GM21367 (cell line): Measurements from ENCODE around the gene SNORC.

Experiments
- ATAC-seq: cut with Tn5 transposase; IDR thresholded peaks from one replicate; pipeline ENCODE4 v1.9.1; 2021; ENCODE audit not compliant: unreplicated experiment

Gene SNORC

DNA sequence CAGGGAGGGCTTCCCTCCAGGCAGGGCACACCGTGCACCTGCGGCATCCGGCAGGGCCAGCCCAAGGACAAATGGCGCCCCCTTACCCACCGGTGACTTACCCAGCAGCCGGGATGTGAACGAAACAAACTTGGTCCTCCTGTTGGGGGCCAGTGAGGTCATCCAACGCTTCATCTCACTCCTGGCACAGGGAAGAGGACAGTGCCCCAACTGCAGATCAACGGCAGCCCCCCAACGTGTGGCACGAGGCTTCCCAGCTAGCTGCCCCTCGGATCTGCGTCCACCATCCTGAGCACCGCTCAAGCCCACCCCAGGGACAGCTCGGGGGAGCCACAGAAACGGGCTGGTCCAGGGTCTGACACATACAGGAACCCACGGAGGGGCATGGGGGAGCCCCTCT, 12.0 kb downstream of the SNORC start:
- ATAC-seq: no peak

DNA sequence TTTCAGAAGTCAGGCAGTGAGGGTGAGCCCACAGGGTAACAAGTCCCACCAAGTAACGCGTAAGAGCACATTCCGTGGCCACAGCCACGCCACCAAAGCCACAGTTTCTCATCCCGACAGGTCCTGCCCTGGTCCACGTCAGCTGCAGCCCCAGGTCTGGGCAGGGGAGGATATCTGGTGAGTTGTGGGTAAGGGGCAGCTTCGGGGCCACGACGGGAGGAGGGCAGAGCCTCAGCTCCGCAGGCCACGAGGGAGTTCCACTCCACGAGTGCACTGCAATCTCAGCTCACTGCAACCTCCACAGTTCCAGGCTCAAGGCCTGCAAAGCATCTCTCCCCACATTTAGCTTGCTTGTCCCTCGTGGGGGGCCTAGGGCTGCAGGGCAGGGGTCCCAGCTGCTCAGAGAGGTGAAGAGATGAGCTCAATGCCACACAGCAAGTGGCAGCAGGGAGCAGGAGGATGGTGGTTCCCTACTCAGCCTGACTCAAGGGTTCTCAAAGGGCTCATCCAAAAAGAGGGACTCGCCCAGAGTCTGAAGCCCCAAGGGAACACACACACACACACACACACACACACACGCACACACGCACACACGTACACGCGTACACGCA, 12.5 kb downstream of the SNORC start:
- ATAC-seq: no peak

DNA sequence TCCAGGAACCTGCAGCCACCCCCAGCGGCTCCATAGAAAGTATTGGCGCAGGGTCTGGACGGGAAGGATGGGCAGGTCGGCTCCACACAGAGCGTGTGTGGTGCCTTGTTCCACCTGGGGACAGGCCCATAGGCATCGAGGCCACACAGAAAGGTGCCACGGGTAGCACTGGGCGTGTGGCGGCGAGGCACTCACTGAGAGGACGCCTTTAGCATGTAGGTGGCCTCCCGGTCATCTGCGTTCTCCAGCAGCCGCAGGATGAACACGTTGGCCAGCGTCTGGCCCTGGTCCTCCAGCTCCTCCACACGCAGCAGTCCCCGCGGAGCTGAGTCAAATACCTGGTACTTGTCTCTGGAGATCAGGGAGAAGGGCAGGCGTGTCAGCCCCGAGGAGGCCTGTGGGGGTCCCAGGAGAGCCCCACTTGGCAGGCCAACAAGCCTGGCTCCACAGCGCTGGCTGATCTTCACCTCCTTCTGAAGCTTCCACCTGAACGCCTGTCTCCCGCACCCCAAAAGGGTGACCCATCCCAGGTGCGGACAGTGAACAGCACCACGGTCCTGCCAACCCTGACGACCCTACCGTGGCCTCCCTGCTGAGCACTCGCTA, 13.2 kb downstream of the SNORC start:
- no peak for ATAC-seq

DNA sequence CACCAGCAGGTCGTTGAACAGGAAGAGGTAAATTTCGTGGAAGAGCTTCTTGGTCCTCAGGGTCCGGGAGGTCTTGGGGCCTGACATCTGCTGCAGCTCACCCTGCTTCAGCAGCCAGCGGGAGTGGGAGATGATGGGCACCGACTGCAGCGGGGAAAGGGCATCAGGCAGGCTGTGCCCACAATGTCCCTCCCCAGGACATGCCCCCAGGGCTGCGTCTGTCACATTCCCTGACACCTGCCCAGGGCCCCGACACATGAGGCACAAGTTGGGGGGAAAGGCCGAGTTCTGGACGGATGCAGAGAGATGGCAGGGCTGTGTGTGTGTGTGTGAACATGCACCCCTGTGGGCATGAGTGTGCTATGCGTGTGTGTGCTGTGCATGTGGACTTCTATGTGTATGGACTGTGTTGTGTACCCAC, 13.9 kb downstream of the SNORC start:
- no peak for ATAC-seq

DNA sequence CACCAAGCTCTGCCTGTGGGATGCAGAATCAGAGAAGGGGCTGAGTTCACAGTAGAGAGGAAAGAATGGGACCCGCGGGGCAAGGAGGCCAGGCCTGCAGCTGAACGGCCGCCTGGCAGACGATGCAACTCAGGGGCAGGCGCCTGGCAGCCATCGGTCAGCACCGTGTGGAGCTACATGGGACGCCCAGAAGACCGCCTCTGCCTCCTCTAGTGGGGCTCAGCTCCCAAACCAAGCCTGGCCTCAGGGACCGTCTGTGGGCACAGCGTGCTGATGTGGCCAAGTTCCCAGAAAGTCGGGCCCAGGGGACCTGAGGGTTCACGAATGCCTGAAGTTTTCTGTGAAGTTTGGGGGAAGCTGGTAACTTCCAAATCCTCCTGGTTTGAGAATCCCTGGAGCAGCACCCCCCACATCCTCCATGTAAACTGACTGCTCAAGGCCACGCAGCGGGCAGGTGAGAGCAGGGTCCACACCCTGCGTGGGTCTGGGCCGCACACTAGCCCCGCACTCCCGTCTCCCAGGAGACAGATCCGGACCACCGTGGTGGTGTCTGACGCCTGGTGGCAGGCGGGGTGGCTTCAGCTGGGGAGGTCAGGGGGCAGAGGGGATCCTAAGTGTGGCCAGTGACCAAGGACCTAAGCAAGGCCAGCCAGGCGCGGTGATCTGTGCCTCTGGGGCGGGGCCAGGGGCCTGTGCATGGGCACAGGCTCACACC, 14.6 kb downstream of the SNORC start:
- no peak for ATAC-seq

DNA sequence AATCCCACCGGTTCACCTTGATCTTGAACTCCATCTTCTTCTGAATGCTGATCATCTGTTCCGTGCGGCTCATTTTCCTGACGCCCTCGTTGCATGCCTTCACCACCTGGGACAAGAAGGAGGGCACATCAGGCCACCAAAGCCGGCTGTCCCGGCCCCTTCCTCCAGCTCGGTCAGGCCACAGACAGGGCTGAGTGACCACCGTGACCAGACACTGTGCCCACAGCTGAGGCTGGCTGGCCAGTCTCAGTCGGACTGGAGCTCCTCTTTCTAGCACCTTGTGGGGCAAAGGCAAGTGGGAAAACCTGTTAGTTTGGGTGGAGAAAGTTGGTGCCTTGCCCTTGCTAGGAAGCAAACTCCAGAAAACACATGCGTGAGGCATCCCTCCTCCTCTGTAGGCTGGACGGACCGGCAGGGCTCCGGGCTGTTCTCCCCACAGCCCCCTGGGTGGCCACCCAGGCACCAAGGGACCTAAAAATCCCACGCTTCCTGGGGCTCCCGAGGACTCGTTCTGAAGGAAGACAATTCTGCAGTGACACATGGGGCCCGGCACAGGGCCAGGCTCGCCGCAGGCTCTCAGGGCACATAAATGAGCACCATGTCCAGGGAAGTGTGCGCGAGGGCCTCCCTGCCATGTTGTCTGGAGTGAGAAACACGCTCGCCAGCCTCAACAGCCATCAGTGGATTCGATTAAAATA, 15.3 kb downstream of the SNORC start:
- no peak for ATAC-seq

DNA sequence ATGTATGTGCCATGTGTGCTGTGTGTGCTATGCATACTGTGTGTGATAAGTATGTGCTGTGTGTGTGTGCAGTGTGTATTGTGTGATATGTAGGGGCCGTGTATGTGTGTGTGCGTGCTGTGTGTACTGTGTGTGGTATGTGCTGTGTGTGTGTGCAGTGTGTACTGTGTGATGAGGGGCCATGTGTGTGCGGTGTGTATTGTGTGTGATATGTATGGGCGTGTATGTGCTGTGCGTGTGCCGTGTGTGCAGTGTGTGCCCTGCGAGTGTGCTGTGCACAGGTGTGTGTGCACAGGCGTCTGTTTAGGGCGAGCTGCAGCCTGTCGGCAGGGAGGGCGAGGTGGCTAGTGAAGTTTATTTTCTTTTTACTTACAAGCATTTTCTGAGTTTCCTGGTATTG, 16.1 kb downstream of the SNORC start:
- ATAC-seq: no peak

DNA sequence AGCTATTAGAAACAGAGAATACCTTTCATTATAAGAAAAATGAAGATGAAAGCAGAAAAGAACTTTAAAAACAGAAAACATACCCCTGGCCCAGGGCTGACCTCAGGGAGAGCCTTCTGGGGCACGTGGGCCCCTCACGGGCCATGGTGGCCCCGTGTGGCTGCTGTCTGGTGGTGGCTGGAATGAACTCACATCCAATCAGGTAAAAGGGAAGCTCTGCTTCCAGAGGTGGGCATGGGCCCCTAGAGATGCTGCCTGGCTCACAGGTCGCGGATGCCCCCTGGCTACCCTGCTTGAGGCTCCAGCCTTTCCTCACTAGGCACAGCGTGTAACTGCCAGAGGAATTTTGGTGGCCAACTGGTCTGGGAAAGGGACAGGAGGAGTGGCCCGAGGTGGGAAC, 16.6 kb downstream of the SNORC start:
- ATAC-seq: no peak

DNA sequence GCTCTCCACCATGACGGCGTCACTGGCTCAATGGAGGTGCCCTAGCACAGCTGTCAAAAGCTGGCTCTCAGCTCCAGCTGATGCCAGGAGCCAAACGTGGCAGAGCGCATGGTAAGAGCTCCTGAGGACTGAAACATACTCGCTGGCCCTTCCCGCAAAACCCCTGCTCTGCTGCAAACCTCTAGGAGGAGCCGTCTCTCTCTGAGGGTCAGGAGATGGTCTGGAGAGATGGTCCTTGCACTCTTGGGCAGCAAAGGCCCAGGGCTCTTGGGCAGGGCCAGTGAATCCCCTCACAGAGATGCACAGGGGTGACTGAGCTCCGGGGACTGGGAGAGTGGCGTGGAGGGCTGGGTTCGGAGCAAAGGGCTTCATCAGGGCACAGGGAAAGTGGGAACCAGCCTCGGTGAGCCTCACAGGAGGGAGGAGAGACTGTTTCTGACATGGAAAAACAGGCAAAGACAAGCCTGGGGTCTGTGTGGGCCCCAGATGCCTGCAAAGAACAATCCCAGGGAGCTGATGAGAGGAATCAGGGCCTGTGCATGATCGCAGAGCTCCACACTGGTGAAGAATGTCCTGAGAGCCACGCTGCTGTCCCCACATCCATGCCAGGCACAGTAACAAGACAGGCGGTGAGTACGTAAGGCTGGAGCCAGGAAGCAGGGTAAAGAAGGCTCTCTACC, 17.2 kb downstream of the SNORC start:
- no peak for ATAC-seq

DNA sequence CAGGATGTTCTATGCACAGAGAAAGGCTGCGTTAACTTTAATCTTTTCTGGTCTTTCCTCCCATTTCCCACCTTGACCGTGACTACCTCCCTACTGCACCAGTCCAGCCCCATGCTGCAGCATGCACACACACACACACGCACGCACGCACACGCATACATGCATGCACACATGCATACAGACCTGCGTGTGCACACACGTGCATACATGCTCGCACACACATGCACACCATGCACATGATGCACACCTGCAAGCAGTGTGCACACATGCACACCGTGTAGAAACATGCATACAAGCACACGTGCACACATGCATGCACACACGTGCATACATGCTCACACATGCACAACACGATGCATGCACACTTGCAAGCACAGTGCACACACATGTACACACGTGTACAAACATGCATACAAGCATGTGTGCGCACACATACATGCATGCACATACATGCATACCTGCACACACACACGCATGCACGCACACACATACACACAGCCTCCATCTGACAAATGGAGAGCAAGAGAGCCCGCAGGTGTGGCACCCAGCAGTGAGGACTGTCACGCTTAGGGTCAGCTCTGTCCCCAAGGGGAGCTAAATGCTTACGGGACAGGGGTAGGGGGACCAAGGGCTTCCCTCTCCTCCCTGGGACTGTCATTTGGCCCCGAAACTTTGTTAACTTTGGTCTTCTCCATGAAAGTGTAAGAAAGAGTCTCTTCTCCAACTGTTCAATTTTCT, 18.2 kb downstream of the SNORC start:
- no peak for ATAC-seq

DNA sequence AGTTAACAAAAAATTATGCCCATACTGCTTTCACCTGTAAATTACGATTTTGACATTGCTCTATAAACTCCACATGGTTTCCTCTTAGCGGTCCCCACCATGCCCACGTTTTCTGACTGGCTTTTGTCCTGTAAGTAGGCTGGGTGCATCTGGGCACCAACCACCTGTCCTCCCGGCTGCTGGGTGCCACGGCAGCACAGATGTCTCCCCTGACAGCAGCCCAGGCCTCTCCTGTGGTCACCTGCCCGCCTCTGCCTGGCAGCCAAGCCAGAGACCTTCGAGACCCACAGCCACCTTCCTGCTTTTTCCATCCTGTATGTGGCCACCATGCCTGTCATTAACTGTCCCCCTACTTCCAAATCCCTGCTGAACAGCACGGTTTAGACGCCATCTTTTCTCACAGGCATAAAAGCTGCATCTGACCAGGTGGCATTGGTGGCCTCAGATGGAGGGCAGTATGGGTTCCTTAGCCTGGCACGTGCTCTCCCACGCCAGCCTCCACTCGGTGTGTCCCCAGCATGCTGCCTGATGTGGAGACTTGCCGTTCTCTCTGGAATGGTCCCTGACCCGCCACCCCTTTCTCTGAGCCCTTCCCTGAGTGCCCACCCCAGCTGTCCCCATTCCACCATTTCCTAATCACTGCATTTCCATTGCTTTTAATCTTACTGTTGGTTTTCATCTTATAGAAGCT, 18.9 kb downstream of the SNORC start:
- no peak for ATAC-seq

DNA sequence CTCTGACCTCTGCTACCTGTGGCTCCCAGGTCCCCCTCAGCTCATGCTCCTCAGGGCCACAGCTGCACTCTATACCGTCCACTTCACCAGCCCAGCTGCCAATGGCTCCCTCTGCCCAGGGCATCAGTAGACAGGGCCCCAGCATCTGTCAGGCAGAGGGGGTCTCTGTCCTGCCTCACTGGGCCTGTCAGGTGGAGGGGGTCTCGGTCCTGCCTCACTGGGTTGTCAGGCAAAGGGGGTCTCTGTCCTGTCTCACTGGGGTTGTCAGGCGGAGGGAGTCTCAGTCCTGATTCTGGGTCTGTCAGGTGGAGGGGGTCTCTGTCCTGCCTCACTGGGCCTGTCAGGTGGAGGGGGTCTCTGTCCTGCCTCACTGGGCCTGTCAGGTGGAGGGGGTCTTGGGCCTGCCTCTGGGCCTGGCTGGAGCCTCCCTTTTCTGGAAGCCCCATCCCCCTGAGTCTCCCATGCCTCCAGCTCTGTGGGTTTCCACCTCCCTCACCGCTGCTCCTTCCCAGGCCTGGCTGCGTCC, 19.9 kb downstream of the SNORC start:
- no peak for ATAC-seq

DNA sequence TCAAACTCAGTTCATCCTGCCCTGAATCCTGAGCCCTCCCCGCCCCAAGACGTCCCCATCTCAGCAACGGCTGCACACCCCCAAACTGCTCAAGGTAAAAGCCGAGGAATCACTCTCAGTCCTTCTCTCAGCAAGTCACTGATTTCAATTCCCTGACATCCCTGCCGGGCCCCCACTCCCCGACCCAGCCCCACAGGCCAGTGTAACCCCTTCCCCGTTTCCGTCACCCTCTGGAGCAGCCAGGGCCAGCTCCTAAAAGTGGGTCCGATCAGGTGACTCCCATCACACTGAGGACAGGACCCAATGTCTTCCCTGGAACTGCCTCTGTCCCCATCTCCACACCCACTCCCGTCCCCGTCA, 20.5 kb downstream of the SNORC start:
- no peak for ATAC-seq

DNA sequence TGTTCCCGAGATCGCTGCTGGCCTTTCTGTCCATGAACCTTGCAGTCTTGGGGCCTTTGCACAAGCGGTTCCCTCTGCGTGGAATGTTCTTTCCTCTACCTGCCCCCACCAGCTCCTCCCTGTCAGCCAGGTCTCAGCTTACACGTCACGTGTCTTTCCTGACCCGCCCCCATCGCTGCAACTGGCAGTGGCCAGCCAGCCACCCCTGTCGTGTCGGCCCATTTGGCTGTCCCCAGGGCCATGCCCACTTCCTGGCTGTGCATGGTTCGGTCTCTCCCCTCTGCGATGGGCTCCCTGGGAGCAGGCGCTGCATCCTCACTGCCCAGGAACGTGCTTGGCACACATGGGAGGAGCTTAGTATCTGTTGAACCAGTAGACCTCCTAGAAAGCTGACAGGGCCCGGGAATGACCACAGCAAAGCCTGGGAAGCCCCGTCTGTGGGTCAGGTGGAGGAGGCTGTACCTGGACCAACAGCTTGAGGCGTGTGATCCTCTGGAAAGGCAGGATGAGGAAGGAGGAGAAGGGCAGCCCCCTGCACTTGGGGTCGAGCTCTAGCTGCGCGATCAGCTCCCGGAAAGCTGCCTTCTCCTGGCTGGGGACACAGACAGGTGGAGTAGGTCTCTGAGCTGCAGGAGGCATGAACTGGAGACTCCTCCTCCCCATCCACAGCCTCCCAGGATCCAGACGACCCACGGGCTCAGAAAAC, 21.0 kb downstream of the SNORC start:
- no peak for ATAC-seq

DNA sequence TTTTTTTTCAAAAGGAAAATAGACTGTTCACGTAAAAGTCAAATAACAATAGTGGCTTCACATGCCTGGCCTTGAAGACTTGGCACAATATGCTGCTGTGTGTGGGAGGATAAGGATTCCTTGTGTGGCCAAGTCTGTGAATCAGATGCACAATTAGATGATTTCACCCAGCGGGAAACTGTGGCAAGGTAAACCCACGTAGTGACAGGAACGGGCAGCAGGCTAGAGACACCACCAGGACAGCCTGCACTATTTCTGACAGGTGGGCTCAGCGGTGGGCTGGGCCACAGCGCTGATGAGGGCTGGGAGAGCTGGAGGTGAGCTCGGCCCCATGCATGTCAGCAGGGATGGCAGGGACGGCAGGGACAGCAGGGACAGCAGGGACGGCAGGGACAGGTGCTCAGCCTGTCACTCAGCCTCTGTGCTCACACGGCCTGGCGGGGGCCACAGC, 21.6 kb downstream of the SNORC start:
- ATAC-seq: no peak

DNA sequence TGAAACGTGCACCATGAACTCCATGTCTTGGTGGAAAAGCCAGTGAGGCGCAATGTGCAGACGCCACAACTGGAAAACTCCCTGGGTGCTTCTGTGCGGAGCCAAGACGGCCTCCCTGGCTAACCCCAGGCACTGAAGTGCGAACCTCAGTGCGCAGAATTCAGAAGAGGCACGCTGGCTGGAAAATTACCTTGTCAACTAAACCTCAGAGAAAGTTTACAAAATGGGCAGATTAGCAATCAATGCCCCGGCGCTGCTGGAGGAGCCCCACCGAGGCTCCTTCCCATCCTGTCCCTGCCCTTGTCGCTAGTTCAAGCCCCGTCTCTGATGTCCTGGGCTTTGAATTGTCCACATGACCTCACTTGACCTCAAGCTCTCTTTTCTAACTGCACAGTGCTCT, 22.2 kb downstream of the SNORC start:
- no peak for ATAC-seq

DNA sequence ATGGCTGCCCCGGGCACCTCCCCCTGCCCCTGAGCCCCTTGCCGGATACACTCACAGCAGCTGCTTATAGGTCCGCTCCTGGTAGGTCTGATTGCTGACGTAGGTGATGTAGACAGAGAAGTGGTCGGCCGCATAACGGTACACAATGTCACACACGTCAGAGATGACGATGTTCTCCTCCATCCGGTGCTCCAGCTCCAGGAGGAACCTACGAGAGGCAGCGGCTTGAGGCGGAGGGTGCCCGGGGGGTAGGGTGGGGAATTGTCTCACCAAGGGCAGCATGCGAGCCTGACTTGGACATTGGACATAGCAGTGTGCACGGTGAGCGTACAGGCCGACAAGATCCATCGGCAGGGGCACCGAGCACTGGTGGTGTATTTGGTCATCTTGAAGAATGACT, 22.8 kb downstream of the SNORC start:
- no peak for ATAC-seq

DNA sequence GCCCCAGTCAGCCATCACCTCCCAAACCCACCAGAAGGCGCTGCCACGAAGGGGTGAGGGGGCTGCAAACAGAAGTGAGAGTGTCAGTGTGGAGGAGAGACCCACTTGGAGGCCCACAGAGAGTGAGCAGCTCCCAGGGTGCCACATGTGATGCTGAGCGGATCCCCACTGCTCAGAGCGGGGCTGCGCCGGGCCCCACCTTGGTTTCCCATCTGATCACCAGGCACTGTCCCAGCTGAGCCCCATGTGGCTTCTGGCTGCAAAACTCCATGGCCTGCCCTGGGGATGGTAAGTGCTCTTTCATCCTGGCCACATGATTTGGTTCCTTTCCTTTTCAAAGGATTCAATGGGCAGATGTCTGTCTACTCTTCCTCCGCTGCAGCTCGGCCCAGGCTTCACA, 23.8 kb downstream of the SNORC start:
- ATAC-seq: no peak

DNA sequence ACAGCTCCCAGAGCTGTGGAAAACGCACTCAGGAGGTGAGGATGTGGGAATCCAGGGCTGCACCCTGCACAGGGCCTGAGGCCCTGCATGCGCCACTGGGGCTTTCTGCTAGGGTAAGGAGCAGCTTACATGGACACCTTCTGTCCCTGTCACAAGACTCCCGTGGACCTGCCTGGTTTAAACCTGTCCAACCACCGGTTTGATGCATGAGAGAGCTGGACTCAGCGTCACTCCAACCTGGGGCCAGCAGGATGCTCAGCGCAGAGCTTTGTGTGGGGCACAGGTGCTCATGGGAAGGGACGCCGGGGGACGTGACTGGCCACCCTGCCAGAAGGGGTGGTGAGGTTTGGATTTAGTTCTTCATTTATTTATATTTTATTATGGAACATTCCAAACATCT, 24.2 kb downstream of the SNORC start:
- no peak for ATAC-seq
